ENCODE results near the gene ILRUN.
A peak's percentile ranks its signal among the peaks of the same experiment; 100 is the strongest.
"Not testable (repeated sequence)": the region's sequence is repeated elsewhere in the genome, so short reads cannot be mapped to it uniquely, and the experiment has no call there.

Gene ILRUN

DNA sequence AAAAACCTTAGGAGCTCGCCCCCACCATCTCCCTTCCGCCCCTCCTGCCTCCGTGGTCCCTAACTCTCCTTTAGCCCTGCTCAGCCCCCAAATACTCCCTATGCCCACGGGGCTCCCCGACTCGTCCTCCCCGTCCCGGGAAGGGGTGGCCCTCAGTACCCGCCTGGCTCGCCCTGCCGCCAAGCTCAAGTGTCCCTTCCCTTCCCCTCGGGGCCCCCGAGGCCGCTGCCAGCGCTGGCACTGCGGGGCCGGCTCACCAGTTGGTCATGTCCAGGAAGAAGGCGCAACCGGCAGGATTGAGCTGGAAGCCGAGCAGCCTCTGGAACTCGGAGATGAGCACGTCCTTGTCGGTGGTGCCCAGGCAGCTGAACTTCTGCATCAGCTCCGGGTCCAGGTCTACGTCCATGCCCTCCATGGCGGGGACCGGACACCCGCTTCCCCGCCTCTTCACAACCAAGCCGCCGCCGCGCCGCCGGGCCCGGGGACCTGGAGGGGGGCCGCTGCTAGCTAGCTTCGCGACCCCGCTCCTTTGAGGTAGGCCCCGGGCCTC lies 303 bp downstream of the ILRUN start:
- no peak for DNase-seq

DNA sequence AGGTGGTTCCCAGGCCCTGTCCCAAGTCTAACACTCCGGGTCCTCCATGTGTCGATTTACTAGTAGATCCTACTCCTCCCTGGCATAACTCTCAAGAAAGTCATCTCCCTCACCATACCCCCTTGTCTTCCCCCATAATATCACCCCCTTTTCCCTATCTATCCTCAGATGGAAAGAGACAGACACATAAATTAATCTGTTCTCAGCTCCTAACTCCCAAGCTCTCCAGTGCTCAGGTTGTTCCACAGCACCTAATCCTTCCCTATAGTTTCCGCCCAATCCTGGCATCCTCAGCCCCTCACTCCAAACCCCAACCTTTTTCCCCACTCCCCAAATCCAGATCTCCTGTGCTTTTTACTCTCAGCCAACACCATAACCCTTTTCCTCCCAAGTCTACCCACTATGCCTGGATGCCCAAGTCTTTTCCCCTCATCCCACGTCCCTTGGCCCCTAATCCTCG lies 808 bp downstream of the ILRUN start:
- DNase-seq = no peak

DNA sequence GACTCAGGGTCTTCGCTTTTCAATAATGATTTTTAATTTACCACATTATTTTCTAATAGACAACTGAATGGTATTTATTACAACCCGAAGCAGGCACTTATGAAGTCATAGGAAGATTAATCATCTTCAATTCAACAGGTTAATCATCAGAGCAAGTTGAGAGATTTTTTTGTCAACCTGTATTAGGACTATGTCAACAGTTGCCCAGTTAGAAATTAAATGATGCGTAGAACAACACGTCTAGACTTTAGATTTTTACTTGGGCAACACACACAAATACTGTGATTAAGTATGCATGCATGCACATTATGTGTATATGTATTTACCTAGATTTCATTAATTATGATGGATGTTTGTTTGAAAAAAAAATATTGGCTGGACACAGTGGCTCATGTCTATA lies 4.3 kb downstream of the ILRUN start:
- no peak for DNase-seq

DNA sequence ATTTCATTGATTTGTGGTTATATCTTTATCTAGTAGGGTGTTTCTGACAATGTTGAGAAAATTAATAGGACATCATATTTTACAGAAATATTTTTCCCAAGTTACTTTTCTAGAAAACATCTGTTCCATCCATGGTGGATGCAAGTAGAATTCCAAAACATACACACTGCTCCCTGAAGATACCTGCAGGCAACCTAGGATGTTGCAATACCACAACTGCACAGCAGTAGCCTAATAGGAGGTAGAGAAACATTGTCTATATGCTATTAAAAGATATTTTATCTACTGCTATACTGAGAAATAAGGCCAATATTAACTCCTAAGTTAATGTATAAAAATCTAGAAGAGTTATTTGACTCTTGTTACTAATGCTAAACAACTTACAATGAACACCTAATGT lies 6.8 kb downstream of the ILRUN start:
- no peak for DNase-seq

DNA sequence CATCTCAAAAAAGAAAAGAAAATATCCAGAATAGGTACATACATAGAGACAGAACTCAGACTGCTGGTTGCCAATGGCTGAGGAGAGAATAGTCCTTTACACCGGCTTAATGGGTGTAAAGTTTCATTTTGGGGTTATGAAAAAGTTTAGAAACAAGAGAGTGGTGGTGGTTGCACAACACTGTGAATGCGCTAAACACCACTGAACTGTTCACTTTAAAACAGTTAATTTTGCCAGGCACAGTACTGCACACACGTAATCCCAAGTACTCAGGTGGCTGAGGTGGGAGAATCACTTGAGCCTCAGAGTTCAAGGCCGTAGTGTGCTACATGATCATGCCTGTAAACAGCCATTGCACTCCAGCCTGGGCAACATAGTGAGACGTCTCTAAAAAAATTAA lies 7.6 kb downstream of the ILRUN start:
- no peak for DNase-seq

DNA sequence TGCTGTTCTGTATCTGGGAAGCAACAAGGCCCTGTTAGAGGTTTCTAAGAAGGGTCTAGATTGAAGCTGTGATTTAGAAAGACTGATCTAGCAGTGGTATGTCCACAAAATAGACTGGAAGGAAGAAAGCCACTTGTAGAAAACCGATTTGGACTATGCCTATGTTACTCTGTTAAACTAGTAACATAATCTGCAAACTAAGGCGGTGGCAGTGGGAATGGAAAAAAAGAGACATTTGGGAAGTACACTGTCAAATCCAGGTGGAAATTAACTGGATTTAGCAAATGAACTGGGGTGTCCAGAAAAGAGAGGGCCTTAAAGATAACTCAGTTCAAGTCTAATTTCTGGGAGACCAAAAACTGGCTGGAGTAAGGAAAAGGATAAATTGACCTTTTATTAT lies 11.6 kb downstream of the ILRUN start:
- DNase-seq = no peak

DNA sequence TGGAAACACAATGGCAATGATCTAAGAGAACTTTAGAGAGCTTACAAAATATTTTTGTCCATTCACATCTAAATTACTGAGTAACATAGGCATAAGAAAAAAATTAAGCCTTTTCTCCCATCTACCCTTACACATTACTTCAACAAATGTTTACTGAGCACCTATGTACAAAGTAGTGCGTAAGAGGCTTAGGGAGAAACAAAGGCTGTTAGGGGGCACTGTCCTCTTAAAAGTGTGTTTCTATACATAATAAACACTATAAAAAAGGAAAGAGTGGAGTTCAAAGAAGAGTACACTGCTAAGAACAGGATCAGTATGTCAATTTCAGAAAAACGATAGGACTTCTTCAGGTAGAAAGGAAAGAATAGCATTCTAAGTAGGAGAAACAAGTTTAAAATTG lies 12.2 kb downstream of the ILRUN start:
- DNase-seq = no peak

DNA sequence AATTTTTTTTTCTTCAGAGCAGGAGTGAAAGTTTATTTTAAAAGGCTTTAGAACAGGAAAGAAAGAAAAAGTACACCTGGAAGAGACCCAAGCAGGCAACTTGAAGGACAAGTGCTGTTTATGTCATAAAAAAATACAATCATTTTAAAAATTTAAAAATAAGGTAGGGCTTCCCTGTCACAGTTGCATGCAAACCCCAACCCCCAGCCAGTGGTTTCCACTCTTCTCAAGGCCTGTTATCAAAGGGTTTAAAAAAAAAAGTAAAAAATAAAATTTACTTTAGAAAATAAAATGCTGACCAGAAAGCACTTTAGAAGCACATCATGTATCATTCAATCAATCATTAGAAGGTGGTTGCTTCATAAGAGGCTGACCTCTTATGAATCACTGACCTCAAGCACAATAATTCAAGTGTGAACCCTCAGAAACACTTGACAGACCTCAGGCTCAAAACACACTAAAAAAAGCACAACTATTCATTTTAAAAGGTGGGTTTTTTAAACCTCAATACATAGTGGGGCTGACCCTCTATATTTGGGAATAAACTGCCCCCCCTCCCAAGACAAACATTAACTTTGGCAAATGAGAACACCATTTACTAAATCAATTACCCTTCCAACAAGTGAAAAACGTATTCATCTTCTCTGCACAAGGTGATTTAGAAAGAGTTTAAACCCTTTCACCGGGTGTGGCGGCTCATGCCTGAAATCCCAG lies 15.6 kb downstream of the ILRUN start:
- no peak for DNase-seq

DNA sequence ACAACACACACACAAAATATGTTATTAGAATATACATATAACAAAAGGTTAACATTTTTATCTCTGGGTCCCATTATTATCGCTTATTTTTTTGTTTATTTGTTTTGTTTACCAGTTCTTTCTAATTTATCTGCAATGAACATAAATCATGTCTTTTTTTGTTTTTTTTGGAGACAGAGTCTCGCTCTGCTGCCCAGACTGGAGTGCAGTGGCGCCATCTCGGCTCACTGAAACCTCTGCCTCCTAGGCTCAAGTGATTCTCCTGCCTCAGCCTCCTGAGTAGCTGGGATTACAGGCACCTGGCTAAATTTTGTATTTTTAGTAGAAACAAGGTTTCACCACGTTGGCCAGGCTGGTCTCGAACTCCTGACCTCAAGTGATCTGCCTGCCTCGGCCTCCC lies 16.3 kb downstream of the ILRUN start:
- not testable (repeated sequence) for DNase-seq

DNA sequence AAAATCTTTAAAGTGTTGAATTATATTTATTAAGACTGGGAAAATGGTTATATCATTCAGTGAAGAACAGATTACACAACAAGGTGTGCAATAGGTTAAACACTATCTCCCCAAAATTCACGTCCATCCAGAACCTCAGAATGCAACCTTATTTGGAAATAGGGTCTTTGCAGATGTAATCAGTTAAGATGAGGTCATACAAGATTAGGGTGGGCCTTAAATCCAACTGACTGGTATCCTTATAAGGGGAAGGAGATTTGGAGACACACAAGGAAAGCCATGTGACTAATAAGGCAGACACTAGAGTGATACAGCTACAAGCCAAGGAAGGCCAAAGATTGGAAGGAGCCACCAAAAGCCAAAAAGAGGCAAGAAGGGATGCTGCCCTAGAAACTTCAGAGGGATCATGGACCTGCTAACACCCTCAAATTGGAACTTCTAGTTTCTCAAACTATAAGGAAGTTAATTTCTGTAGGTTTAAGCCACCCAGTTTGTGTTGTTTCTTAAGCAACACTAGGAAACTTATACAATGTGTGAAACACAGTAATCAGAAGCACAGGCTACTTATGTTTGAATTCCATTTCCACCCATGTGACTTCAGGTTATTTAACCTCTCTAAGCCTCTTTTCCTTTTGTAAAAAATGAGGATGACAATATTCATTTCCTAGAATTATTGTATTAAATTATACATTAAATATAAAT lies 16.9 kb downstream of the ILRUN start:
- no peak for DNase-seq

DNA sequence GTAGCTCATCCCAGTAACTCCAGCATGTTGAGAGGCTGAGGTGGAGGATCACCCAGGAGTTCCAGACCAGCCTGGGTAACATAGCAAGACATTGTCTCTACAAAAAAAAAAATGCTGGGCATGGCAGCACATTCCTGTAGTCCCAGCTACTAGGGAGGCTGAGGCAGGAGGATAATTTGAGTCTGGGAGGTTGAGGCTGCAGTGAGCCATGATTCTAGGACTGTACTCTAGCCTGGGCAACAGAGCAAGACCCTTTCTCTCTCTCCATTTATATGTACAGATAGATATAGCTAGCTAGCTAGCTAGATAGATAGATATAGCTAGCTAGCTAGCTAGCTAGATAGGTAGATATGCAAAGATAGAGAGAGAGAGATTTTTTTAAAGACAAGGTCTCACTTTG lies 20.4 kb downstream of the ILRUN start:
- DNase-seq = no peak

DNA sequence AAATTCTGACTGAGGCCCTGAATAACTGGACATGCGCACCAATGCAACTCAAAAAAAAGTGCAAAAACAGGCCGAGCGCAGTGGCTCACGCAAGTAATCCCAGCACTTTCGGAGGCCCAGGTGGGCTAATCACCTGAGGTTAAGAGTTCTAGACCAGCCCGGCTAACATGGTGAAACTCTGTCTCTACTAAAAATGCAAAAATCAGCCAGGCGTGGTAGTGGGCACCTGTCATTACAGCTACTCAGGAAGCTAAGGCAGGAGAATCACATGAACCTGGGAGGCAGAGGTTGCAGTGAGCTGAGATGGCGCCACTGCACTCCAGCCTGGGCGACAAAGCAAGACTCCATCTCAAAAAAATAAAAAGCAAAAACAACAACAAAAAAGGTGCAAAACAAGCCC lies 21.6 kb downstream of the ILRUN start:
- DNase-seq = not testable (repeated sequence)

DNA sequence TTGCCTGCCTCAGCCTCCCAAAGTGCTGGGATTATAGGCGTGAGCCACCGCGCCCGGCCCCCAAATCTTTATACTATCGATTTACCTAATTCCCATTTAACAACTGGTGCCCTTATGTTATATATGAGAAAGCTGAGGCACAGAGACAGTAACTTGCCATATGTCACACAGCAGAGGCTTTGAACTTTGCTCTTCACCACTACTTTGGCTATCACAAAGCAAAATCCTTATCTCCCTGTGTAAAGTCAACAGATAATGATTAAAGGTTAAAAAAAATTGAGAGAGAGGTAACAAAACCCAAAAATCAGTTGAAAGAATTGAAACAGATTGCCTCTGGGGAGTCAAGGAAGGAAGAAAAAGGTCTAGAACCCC lies 22.3 kb downstream of the ILRUN start:
- no peak for DNase-seq

DNA sequence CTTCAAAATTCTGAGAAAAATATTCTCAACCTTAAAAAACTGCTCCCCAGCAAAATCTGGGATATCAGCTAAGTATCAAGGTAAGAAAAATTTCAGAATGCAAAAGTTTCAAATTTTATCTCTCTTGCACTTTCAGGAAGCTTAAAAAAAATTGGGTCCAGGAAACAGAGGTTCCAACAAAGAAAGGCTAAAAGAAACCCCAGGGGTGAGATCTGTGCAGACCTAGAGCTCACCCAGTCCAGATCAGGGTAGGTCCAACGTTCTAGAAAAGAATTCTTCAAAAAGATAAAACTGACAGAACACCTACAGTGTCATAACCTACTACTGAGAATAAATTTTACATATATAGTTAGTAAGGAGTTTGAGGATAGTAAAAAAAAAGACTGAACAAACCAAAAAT lies 23.5 kb downstream of the ILRUN start:
- DNase-seq = peak; percentile 39

DNA sequence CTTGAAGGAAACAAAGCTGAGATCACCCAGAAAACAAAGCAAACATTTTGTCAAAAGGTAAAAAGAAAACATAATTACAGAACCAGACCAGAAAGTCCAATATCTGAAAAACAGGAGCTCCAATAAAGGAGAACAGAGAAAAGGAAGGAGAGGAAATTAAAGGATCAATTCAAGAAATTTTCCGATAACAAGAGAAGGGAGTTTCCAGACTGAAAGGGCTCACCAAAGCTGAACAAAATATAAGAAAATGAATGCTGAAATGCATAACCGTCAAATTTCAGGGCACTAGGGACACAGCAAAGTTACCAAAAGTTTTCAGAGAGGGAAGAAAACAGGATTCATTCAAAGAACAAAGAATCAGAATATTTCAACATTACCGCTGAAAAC lies 23.9 kb downstream of the ILRUN start:
- DNase-seq = no peak

DNA sequence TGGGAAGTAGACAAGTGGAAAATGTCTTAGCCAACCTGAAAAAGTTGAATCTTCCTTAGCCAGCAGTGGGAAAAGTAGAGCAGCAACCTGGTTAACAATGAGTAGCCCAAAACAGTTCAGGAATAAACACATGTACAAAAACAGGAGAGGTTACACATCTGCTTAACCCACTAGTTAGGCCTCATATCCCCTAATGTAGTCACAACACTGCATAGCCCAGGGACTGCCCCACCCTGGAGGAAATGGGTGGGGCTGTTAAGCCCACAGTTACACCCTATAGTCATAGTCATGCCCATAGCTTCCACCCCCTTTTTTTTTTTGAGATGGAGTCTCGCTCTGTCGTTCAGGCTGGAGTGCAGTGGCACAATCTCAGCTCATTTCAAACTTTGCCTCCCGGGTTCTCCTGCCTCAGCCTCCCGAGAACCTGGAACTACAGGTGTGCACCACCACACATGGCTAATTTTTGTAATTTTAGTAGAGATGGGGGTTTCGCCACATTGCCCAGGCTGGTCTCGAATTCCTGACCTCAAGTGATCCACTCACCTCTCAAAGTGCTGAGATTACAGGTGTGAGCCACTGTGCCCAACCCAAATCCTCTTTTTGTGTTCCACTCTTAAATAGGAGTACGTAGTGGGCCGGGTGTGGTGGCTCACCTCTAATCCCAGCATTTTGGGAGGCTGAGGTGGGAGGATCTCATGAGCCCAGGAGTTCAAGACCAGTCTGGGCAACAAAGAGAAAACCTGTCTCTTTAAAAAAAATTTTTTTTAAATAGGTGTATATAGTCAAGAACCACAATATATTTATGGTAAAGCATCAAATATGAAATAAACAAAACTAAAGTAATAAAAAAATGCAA lies 24.5 kb downstream of the ILRUN start:
- peak; percentile 88 for DNase-seq

DNA sequence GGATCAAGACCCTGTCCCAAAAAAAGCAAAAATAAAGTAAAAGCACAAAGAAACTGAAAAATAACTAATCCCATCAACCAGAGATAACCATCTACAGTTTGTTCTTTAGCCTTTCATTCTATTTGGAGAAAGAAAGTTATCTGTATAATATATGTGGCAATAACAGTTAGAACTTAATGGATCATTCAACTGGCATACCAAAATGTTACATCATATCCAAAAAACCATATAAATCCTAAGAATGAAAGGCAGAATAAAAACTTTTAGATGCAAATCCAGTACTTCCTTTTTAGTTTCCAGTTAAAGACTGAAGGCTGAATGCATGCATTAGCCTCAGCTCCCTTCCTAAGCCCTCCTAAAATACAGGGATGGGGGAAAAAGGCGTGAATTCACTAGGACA lies 25.2 kb downstream of the ILRUN start:
- no peak for DNase-seq

DNA sequence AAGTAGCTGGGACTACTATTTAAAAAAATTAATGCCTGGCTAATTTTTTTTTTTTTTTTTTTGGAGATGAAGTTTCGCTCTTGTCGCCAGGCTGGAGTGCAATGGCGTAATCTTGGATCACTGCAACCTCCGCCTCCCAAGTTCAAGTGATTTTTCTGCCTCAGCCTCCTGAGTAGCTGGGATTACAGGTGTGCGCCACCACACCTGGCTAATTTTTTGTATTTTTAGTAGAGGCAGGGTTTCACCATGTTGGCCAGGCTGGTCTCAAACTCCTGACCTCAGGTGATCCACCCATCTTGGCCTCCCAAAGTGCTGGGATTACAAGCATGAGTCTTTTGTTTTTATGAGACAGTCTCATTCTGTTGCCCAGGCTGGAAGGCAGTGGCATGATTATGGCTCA lies 27.8 kb downstream of the ILRUN start:
- not testable (repeated sequence) for DNase-seq

DNA sequence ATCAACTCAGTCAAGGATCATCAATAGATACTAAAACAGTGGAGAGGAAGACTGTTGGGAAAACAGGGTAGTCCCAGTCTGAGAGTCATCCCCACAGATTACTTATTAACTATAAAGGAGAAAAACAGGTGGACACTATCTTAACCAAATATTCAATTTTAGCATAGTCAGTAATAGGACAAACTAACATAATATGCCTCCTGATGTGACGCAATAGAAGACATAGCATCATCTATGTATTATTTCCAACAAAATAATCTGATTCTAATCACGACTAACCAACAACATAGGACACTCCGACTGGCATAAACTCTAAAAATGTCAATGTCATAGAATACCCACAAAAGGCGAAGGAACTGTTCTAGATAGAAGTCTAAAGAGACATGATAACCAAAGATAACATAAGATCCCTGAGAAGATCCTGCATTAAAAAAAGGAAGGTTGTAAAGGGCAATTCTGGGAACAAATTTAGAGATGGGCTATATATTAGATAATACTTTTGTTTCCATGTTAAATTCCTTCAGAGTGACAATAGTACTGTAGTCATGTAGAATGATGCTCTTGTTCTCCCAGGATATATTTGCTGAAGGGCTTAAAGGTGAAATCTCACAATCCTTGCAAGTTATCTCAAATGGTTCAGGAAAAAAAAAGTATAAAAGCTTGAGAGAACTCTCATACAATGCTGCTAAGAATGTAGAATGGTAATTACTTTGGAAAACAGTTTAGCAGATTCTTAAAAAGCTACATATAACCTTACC lies 28.9 kb downstream of the ILRUN start:
- no peak for DNase-seq

DNA sequence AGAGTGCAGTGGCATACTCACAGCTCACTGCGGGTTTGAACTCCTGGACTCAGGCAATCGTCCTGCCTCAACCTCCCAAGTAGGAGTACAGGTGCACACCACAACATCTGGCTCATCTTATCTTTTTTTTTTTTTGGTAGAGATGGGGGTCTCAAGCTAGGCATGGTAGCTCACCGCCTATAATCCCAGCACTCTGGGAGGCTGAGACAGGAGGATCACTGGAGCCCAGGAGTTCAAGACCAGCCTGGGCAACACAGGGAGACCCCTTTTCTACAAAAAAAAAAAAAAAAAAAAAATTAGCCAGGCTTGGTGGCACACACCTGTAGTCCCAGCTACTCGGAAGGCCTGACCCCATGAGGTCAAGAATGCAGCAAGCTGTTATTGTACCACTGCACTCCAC lies 31.5 kb downstream of the ILRUN start:
- DNase-seq = no peak

DNA sequence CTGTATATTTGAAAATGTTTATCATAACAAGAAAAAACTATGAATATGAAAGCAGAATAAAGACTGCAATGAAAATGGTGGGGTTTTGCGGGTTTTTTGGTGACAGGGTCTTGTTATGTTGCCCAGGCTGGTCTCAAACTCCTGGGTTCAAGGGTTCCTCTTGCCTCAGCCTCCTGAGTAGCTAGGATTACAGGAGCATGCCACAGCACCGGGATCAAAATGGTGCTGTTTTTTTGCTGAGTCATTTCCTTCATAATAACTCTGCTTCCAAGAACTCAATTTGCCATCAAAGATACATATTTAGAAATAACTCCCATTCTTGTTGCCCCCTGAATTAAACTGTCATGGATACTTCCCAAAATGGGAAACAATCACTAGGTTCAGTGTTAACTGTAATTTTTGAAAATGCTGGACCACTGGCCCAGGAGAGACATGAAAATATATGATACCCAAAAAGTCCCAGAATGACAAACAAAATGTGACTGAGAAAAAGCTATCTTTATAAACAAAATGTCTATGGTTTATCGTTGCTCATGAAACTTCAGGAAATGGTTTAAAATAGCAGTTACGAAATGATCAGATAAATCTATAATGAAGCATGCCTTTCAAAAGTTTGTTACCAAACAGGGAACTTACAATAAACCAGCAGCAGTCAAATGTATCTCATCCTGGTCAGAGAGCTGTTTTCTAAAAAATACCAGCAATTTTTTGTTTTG lies 32.2 kb downstream of the ILRUN start:
- no peak for DNase-seq

DNA sequence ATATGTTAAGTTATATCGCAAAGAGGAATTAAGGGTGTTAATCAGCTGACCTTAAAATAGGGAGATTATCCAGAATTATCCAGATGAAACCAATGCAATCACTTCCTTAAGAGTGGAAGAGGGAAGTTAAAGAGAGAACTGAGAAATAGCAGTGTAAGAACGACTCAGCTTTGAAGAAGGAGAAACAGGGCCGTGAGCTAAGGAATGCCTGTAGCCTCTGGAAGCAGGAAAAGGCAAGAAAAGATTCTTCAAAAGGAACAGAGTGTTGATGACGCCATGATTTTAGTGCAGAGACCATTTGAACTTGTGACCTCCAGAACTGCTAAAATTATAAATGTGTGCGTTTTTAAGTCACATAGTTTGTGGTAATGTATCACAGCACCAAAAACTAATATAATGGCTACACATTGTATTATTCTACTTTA lies 32.7 kb downstream of the ILRUN start:
- DNase-seq = no peak
